NB4 (cell line): Measurements from ENCODE around the gene CDH2.

Source experiments
- DNase-seq: peaks from one replicate; pipeline ENCODE4 v3.0.0; 2010; ENCODE audit warnings: low read depth
- H3K4me3 ChIP-seq: one replicate; pipeline ENCODE4 v1.5.1; 2011; ENCODE audit warnings: mild to moderate bottlenecking, low read depth, low read length, moderate library complexity
- MYC ChIP-seq: IDR thresholded peaks from 2 replicates; pipeline ENCODE4 v1.6.1; 2011; ENCODE audit warnings: low read depth, low read length
- POLR2A ChIP-seq: IDR thresholded peaks from 2 replicates; pipeline ENCODE4 v1.6.1; 2011; ENCODE audit warnings: mild to moderate bottlenecking; ENCODE audit not compliant: insufficient read length; ENCODE audit errors: extremely low read depth
- TF ChIP-seq, protein P1 (sequence below): IDR thresholded peaks from one replicate; pipeline ENCODE4 v1.5.1; 2012; ENCODE audit warnings: low read depth, low read length
- TF ChIP-seq, protein P2 (sequence below): IDR thresholded peaks from 2 replicates; pipeline ENCODE4 v1.6.1; 2011; ENCODE audit warnings: low read depth, low read length

The CDH2 gene

DNA sequence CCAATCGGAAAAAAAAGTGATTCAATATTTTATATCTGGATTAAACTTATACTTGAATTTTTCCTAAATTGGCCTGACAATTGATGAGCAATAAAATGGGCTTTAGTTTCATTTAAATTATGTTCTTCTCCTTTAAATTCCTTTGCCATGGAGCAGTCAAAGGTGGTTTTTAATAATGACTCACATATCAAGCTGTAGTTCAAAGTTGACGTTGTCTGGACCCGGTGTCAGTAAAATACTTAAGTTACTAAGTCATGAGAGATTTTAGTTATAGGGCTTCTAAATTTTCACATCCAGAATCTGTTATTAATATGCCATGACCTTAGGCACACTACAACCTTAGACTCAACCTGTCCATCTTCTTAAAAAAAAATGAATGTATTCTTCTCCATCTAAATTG is 62.5 kb downstream of the CDH2 start:
- no peak for DNase-seq
- no peak for TF ChIP-seq MYC
- TF ChIP-seq POLR2A, result no peak
- TF ChIP-seq, protein P1, sequence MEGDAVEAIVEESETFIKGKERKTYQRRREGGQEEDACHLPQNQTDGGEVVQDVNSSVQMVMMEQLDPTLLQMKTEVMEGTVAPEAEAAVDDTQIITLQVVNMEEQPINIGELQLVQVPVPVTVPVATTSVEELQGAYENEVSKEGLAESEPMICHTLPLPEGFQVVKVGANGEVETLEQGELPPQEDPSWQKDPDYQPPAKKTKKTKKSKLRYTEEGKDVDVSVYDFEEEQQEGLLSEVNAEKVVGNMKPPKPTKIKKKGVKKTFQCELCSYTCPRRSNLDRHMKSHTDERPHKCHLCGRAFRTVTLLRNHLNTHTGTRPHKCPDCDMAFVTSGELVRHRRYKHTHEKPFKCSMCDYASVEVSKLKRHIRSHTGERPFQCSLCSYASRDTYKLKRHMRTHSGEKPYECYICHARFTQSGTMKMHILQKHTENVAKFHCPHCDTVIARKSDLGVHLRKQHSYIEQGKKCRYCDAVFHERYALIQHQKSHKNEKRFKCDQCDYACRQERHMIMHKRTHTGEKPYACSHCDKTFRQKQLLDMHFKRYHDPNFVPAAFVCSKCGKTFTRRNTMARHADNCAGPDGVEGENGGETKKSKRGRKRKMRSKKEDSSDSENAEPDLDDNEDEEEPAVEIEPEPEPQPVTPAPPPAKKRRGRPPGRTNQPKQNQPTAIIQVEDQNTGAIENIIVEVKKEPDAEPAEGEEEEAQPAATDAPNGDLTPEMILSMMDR, result no peak
- TF ChIP-seq, protein P2, sequence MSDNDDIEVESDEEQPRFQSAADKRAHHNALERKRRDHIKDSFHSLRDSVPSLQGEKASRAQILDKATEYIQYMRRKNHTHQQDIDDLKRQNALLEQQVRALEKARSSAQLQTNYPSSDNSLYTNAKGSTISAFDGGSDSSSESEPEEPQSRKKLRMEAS, result no peak
- H3K4me3 ChIP-seq, result no peak overlapping the region

DNA sequence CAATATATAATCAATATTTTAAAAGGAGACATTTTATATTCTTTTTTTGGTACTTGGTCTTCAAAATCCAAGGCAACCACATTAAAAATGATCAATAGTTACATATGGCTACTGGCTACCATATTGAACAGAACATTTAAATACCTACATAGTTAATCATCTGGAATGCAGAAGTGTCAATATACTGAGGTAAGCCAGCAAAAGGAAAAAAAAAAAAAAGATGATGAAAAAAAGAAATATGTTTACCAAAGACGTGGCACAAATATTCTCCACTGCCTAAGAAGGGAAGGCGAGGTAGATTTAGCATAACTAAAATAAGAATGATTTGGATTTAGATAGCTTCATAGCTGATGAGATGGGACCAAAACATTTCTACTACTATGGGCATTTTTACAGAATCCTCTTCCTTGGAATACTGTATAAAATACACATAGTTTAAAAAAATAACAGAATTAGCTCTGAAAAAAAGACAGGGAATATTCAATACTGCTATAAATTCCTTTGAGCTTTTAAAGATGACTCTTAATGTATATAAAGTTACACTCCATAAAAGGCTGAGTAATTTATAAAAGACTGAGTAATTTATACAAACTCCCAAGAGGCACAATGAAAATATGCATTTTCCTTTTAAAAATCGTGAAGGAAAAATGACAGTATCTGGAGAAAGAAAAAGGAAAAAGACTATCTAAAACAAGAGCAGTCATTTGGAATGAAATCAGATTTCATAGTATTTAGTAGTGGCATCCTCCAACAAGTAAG is 63.5 kb downstream of the CDH2 start:
- H3K4me3 ChIP-seq, result no peak overlapping the region
- TF ChIP-seq, protein P1, result no peak
- TF ChIP-seq, protein P2, result no peak
- no peak for DNase-seq

DNA sequence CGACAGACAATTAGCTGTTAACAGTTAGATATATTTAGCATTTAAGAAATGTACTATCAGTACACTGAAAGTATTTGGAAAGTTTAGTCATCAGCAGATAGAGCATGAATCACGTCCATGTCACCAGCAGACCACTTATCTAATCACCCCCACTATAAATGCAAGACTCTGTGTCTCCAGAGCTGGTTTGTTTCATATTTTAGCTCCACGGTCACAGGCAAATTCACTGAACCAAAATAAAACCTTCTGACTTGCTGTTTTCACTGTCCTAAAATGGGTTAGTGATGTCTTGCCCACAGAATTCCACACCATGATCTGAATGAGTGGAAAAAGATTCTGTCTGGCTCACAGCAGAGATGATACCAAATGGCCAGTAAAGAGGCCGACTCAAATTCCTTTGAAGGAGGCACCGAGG is 64.9 kb downstream of the CDH2 start:
- TF ChIP-seq, protein P2, result no peak
- TF ChIP-seq, protein P1, result no peak
- TF ChIP-seq POLR2A (no peak), MYC (no peak)
- H3K4me3 ChIP-seq, result no peak overlapping the region
- no peak for DNase-seq

DNA sequence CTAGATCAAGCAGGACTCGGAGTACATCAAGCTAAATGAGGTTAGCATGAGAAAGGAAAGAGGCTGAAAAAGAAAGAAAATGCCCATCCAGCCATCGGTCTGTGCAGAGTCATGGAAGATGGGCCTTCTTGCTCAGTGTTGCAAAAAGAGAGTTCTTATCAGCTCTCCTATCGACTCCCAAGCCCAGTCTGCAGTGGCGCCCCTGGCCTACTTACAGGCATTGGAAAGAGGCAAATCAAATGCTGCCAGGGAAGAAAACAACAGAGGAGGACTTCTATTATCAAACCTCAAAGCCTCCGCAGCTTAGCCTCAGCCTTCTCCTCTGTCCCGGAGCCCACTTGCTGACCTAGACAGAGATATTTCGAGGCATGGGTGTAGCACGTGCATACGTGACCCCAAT is 66.0 kb downstream of the CDH2 start:
- no peak for DNase-seq
- TF ChIP-seq, protein P1, result no peak
- TF ChIP-seq POLR2A (no peak), MYC (no peak)
- TF ChIP-seq, protein P2, result no peak

DNA sequence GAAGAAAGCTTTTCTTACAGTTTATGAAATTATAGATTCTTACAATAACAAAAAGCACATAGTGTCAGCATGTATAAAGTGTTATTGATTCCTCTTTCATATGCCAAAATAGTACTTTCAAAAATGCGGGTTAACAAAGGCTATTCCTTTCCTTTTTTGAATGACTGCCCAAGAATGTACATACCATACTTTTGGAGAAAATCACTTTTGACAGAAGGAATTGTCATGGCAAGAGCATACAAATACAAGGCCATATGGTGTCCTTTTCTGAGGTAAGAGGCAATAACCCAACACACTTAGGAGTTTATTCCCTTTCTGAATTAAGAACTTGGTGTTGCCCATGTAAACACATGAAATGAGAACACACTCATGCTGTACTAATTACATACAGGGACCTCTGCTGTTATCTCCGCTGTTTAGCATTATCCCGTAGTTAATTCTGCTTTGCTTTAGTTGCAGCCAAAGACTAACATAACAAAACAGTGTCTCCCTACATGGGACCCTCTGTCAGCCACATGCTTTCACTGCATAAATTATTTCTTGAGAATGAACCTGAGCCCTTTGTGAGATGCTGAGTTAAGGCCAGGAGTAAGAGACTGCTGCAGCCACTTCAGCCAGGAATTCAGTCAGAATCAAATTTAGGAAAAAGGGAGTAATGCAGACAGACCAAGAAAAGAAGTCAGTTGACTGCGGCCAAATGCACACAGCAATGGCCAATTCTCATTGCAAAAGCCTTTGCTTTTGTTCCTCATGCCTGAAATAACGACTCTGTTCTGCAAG is 67.0 kb downstream of the CDH2 start:
- TF ChIP-seq MYC (no peak), POLR2A (no peak)
- TF ChIP-seq, protein P2, result no peak
- TF ChIP-seq, protein P1, result no peak
- no peak overlapping the region for H3K4me3 ChIP-seq
- no peak for DNase-seq

More for the DNA sequence above, 66.0 kb downstream of the CDH2 start:
- H3K4me3 ChIP-seq, result no peak overlapping the region
